ENCODE data around the gene TIAM1.
A peak's percentile ranks its signal among the peaks of the same experiment; 100 is the strongest.

Gene TIAM1

GRCh38 chr21:31331231-31331630 lies 12.8 kb downstream of the TIAM1 start:
- no peak for DNase-seq

GRCh38 chr21:31330144-31330483 lies 13.9 kb downstream of the TIAM1 start:
- no peak for DNase-seq

GRCh38 chr21:31329456-31330143 lies 14.5 kb downstream of the TIAM1 start:
- no peak for DNase-seq

GRCh38 chr21:31326522-31327242 lies 17.4 kb downstream of the TIAM1 start:
- peak; percentile 78 for DNase-seq

- no peak for DNase-seq
Observed at GRCh38 chr21:31318971-31319370, 25.1 kb downstream of the TIAM1 start.

- DNase-seq = no peak
Observed at GRCh38 chr21:31317688-31318087, 26.4 kb downstream of the TIAM1 start.

- no peak for DNase-seq
Observed at GRCh38 chr21:31316488-31317169, 27.4 kb downstream of the TIAM1 start.

GRCh38 chr21:31316072-31316471 lies 28.0 kb downstream of the TIAM1 start:
- DNase-seq = no peak

- DNase-seq = no peak
Observed at GRCh38 chr21:31310750-31311149, 33.3 kb downstream of the TIAM1 start.

- no peak for DNase-seq
Observed at GRCh38 chr21:31308584-31308983, 35.5 kb downstream of the TIAM1 start.

- DNase-seq = no peak
Observed at GRCh38 chr21:31305888-31306287, 38.2 kb downstream of the TIAM1 start.

GRCh38 chr21:31299291-31300147 lies 44.5 kb downstream of the TIAM1 start:
- DNase-seq = no peak

- DNase-seq = no peak
Observed at GRCh38 chr21:31298618-31299269, 45.3 kb downstream of the TIAM1 start.

- DNase-seq = no peak
Observed at GRCh38 chr21:31297806-31298205, 46.3 kb downstream of the TIAM1 start.

GRCh38 chr21:31295676-31296075 lies 48.4 kb downstream of the TIAM1 start:
- no peak for DNase-seq

- DNase-seq = no peak
Observed at GRCh38 chr21:31294691-31295090, 49.4 kb downstream of the TIAM1 start.

- peak; percentile 36 for DNase-seq
Observed at GRCh38 chr21:31293986-31294385, 50.1 kb downstream of the TIAM1 start.

- no peak for DNase-seq
Observed at GRCh38 chr21:31290765-31291164, 53.3 kb downstream of the TIAM1 start.

GRCh38 chr21:31289702-31290101 lies 54.4 kb downstream of the TIAM1 start:
- DNase-seq = no peak

- DNase-seq = no peak
Observed at GRCh38 chr21:31288191-31288590, 55.9 kb downstream of the TIAM1 start.

GRCh38 chr21:31287201-31287600 lies 56.9 kb downstream of the TIAM1 start:
- DNase-seq = no peak

GRCh38 chr21:31286621-31287020 lies 57.4 kb downstream of the TIAM1 start:
- DNase-seq = no peak

Data from activated CD4-positive, alpha-beta T cell treated with anti-CD3 and anti-CD28 coated beads, Interleukin-2, amount 50 U/mL, for 16 hours (primary cell).